CD4-positive, alpha-beta T cell treated with Interleukin-12 subunit alpha and Interleukin-12 subunit beta, for 1 hour (primary cell): Measurements from ENCODE around the gene CR1.
"Not testable (repeated sequence)": the region's sequence is repeated elsewhere in the genome, so short reads cannot be mapped to it uniquely, and the experiment has no call there.

Experiments
- DNase-seq: peaks from one replicate; pipeline ENCODE4 v3.0.0-alpha.2; 2020

The CR1 gene

DNA sequence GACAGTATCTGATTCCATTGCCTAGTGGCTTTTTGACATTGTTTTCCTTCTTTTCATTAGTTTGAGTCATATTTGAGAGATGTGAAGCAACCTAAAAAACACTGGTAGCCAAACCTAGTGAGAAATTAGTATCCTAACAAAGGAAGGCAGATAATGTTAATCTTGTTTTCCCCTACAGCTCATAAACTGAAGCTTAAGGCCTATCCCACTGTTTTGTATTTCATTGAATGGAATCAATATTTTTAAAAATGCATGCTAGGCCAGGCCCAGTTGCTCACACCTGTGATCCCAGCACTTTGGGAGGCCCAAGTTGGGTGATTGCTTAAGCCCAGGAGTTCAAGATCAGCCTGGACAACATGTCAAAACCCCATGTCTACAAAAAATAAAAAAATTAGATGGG is 150.2 kb downstream of the CR1 start:
- DNase-seq, result no peak

DNA sequence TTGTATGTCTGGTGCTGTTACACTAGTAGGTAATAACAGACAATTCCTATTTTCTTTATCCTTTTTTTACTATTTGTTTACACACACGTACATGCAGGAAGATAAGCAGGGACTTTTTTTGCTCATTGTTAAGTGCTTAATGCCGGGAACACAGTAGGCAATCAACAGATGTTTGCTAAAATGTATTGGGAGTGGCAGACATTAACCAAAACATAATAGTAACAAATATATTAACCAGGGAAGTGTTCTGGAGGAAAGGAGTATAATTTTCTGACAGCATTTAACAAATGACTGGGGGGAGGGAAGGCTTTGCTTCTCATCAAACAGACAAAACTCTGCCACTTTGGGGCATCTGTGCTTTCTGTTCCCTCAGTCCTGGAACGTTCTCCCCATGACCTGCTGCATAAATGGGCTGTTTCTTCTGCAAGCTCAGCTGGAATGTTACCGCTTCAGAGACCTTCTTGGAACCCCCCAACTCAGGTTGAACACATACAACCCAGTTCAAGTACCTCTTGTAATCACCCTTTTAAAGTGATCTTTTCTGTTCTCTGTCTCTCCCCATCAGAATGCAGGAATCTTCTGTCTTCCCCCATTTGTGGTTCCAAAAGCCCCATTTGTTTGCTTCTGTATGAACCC is 151.1 kb downstream of the CR1 start:
- DNase-seq, result no peak

DNA sequence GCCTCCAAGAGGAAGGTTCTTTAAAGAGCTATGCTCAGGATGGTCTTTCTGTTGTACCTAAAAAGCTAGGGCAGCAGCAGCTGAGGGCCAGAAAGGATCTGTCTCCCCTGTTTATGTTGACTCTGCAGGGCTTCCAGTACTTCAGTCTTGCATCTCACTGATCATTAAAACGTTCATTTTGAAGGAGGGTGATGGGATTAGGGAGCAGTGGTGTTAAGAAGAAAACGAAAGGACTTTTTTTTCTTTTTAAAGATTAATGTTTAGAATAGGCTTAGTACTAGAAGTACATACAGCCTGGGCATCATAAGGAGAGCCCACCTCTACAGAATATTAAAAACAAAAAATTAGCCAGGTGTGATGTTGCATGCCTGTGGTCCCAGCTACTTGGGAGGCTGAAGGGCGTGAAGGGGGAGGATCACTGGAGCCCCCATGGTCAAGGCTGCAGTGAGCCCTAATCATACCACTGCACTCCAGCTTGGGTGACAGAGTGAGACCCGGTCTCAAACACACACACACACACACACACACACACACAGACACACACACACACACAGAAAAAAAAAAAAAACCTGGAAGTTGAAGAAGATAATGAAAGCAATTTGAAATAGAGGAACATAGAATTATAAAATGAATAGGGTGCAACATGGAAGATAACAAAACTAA is 151.8 kb downstream of the CR1 start:
- no peak for DNase-seq

DNA sequence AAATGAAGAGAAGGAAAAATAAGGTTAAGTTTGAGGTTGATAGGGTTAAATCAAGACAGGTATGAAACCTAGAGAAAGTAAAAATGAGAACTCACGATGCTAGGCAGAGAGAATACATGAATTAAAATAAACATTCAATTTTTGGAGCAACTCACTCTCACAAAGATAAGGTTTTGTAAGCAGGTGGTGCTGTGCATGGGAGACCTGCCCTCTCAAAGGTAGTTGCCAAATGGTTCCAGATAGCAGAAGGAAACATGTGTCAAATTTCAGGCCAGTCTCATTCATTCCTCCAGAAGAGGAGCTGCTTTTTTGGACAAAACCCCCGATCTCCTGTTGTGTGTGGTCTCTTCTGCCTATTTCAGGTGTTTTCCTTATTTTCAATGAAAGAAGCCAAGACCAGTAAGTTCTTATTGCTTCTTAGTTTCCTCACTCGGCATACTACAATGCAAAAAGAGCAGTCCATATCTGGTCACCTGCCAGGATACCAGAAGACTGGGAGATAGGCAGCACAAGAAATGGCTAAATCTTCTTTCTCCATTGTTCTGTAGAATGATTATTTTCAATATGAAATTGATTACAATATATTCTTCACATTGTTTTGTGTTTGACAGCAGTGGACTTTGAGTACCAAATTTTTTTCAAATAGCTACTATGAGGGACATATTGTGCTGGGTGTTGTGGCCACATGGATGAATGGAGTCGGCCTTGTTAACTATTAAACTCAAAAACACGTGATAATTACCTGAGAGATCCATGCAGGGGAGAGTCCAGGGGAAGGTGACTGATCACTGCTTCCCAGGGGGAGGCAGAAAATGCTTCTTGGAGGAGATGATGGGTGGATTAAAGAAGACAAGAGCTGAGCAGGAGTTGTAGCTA is 152.6 kb downstream of the CR1 start:
- no peak for DNase-seq

DNA sequence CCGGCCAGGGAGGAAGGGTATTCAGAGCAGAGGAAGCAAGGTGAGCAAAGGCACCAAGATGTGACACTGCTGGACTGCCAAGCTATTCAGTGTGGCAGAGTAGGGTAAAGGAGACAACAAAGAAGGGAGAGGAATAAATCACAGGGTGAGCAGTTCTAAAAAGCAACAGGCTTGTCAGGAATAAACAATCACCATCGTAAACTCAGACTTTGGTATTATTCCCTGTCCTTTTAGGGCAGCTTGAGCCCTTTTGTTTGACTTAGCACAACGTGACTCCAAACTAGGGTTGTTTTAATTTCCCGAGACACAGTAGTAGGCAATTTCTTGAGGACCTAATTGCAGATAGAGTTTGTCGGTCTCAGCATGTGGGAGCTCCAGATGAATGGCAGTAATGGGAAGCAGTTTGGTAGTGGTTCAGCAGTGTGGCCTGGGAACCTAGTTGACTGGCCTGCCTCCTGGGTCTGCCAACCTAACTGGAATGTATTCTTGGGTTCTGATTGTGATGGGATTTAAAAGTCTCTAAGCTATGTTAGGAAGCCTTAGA is 153.3 kb downstream of the CR1 start:
- no peak for DNase-seq

DNA sequence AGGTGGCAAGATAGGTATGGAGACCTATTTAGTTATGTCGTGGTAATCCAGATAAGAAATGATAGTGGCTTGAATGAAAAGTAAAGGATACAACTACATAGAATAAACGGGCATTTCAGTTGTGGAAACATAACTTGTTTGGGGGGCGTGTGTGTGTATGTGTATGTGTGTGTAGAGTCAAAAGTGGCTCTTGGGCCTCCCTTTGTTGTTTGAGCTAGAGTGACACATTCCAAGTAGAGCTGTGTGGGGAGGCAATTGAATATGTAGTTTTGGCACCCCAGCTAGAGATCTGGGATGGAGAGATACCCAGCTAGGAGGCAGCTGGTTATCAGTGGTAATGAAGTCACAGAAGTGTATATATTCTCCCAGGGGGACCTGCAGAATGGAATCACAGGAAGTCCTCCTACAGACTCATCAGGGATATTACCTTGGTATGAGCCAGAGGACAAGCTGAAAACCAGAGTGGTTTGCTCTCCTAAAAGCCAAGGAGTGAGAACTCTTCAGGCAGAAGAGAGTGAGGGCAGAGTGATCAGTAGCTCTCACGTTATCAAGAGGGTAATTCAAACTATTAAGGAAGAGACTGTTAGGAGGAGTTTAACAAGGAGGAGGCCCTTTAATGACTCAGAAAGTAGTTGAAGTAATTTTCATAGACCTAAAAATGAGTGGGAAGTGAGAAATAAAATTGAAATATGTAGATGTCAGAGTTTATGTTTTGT is 154.1 kb downstream of the CR1 start:
- no peak for DNase-seq

DNA sequence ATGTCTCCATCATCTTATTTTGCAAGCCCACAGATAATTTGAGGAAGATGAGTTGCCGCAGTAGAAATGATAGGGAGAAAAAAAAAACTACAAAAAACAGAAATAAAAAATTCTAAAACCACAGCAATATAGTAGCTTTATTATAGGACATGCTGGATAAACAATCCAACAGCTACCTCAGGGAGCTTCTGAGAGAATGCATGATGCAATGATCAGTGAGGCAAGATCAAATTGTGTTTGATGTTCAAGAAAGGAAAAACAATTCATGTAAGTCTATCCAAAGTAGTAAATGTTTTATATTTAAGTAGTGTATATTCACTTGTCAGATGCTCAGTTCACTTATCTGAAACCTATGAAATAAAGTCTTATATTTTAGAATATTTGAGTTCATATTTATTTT is 155.6 kb downstream of the CR1 start:
- DNase-seq, result no peak

DNA sequence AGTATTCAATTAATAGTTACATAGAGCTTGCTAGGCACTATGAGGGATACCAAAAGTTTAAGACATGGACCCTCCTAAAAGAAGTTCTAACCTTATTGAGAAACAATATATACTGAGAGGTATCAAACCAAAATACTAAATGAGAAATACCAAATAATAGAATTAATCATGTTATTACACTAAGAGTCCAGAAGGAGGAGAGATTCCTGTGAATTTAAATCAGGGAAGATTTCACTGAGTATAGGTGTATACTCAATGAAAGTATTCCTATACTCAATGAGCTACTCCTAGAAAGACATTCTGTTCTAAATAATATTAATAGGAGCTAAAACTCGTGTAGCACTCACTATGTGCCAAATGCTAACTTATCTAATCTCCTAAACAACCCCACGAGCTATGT is 158.4 kb downstream of the CR1 start:
- DNase-seq, result no peak

DNA sequence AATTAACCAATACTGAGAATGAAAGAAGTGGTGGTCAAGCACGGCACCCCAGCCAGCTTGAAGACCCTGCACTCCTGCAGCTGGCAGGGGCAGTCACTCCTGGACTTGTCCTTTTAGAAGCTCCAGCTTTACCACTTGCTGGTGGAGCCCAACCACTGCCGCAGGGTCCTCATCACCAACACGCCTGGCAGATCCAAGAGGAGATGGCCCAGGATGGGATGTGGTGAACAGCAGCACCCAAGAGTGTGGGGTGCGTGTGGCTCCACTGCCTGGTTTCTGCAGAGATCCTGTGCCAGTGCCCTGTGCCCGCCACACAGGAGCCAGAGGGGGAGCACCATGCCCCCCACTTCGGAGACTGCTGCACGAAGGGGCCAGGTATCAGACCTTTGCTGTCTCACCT is 162.5 kb downstream of the CR1 start:
- DNase-seq, result no peak

DNA sequence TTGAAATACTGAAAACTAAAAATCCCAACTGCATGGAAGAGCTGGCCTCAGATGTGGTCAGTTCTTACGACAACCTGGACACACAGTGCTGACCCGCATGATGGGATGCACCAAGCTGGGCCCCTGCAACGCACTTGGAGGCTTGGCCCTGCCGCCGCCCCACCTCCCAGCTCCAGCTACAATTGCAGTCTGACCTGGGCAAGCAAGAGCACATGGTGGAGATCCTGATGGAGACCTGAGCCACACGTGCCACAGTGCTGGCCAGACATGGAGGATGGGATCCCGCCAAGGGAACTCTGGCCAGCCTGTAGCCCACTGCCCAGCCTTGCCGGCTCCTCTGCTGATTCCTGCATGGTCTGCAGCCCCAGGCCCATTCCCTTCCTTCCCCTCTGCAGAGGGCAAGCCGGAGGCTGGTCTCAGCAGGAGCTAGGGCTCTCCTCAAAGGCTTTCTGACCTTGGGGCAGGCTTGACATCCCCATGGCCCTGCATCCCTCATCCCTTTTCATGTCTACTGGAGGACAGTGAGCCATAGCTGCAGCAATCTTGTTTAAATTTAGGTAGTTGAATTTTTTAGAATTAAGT is 163.0 kb downstream of the CR1 start:
- no peak for DNase-seq

DNA sequence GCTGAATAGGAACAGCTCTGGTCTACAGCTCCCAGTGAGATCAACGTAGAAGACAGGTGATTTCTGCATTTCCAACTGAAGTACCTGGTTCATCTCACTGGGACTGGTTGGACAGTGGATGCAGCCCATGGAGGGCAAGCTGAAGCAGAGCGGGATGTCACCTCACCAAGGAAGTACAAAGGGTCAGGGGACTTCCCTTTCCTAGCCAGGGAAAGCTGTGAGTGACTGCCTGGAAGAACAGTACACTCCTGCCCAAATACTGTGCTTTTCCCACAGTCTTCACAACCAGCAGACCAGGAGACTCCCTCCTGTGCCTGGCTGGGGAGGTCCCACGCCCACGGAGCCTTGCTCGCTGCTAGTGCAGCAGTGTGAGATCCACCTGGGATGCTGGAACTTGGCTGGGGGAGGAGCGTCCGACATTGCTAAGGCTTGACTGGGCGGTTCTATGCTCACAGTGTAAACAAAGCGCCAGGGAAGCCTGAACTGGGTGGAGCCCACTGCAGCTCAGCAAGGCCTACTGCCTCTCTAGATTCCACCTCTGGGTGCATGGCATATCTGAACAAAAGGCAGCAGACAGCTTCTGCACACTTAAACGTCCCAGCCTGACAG is 163.7 kb downstream of the CR1 start:
- no peak for DNase-seq

DNA sequence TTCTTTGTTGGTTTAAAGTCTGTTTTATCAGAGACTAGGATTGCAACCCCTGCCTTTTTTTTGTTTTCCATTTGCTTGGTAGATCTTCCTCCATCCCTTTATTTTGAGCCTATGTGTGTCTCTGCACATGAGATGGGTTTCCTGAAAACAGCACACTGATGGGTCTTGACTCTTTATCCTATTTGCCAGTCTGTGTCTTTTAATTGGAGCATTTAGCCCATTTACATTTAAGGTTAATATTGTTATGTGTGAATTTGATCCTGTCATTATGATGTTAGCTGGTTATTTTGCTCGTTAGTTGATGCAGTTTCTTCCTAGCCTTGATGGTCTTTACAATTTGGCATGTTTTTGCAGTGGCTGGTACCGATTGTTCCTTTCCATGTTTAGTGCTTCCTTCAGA is 165.5 kb downstream of the CR1 start:
- DNase-seq, result not testable (repeated sequence)

DNA sequence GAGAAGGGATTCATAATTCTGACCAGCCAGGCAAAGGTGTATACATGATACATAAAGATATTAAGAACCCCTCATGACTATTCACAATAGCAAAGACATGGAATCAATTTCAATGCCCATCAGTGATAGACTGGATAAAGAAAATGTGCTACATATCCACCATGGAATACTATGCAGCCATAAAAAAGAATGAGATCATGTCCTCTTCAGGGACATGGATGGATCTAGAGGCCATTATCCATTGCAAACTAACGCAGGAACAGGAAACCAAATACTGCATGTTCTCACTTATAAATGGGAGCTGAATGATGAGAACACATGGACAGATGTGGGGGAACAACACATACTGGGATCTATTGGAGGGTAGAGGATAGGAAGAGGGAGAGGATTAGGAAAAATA is 170.4 kb downstream of the CR1 start:
- DNase-seq, result no peak

DNA sequence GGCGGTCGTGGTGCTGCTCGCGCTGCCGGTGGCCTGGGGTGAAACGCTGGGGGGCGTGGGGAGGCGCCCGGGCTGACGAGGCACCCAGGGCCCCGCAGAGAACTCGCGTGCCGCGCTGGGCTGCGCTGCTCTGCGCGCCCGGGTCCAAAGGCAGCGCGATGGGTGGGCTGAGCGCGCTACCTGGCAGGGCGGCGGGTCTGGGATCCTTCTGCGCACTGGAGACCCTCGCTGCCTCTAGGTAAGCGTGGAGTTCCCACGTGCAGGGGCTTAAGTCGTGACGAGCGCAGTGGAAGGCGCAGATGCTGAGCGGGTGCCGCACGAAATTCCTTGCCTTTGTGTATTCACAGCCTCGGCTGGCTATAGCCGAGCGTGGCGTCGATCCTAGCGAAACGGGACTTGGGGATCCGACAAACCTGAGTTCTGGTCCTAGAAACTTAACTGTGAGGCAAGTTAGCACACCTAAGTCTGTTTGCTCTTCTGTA is 173.6 kb downstream of the CR1 start:
- no peak for DNase-seq

DNA sequence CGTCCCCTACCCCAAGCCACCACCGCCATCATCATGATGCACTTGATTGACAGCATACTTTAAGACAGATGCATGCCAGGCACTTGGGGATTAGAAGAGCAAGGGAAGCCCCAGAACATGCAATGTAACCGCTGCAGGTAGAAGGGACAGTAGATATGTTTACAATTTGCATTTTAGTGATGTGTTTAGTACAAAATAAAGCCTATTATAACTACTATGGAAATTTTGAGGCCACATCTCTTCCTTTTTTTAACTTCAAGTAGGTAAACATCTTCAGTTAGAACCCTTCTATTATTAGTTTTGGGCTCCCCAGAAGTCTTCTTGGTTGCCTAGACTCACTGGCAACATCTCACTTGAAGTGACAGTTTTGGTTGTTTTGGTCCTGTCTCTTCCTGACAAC is 174.2 kb downstream of the CR1 start:
- no peak for DNase-seq

DNA sequence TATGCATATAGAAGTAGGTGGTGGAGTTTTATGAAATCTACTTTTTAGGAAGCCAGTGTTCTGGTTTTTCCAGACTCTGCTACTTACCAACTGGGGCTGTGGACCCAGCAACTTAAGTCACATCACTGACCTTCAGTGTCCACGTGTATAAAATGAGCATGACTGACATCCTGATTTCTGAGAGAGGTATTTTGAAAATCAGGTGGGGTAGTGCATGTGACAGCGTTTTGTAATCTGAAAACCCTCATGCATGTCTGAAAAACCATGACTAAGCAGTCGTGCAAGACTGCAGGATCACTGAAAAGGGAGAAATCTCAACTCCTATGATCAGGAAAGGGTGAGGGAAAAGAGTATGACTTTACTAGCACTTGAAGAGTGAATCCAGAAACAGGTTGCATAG is 175.0 kb downstream of the CR1 start:
- no peak for DNase-seq

DNA sequence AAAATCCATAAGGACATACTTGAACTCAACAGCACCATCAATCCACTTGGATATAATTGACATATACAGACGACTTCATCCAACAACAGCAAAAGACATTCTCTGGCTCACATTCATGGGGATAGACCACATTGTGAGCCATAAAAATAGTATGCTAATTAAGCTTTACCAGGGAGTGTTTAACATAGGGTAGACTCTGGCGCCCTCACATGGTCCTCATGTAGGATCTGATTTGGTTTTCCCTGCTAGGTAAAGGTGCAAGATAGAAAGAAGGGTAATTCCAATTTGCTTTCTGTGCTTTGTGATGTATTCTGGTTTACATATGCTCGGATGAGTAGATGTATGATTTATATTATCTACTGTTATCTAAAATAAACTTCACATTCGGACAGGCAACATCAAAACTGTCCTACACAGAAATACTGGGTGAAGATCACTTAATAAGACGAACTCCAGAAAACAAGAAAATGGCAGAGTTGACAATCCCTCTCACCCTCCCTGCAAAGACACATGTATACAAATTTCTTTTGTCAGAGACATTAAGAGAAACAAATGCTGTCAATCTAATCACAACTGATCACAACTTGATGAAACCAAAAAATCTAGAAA is 176.7 kb downstream of the CR1 start:
- no peak for DNase-seq

DNA sequence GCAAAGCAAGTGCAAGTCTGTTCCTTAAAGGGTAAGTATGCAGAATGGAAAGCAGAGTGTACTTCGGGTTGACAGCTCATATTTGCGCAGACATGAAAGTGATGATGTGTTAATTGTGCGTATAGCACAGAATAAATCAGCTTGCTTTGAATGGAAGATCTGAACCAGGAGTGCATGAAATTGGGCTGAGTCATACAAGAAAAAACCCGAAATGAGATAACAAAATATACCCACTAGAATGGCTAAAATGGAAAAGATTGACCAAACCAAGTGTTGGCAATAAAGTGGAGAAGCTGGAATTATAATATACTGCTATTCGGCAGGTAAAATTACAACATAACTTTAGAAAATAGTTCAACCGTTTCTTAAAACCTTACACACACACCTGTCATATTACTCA is 177.4 kb downstream of the CR1 start:
- no peak for DNase-seq

DNA sequence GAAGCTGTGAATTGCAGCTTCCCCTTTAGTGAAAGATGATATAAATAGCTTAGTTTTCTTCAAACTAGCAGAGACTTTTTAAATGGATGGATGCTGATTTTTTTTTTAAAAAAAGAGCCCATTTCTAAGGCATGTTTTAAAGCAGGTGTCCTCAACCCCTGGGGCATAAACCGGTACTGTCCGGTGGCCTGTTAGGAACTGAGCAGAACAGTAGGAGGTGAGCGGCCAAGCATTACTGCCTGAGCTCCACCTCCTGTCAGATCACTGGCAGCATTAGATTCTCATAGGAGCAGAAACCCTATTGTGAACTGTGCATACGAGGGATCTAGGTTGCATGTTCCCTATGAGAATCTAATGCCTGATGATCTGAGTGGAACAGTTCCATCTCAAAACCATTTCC is 180.2 kb downstream of the CR1 start:
- no peak for DNase-seq

DNA sequence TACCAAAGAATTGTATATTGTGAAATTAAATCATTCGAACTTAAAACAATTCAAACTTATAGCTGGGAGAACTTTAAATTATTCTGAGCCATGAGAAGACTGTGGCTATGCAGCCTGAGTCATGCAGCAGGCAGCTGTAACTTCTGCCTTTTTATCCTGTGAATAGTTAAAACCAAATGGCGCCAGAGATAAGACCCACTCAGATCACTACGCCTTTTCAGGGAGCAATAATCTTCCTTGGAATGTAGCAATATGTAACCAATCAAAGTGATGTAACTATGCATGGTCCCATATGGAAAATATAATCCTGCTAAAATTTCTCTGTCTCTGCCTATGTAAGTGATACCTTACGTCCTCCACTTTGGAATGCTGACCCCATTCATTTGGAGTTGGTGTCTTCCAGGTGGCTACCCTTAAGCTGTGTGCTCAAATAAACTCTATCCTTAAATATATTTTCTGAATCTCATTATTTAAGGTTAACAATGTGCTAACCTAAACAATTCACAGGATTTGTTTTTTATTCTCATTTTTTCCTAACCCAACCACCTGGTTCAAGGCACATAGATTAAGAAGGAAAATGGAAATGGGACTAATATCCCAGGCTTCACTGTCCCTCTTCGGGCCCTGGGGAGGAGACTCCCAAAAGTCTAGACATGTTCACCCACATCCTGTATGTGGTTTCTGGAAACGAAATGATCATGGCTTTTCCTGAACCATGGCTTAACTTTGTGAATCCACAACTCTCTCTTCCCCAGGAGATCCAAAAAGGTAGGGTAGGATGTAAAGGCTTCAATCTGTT is 184.8 kb downstream of the CR1 start:
- DNase-seq, result not testable (repeated sequence)
